ENCODE measurements around the gene DPYSL4.

DNA sequence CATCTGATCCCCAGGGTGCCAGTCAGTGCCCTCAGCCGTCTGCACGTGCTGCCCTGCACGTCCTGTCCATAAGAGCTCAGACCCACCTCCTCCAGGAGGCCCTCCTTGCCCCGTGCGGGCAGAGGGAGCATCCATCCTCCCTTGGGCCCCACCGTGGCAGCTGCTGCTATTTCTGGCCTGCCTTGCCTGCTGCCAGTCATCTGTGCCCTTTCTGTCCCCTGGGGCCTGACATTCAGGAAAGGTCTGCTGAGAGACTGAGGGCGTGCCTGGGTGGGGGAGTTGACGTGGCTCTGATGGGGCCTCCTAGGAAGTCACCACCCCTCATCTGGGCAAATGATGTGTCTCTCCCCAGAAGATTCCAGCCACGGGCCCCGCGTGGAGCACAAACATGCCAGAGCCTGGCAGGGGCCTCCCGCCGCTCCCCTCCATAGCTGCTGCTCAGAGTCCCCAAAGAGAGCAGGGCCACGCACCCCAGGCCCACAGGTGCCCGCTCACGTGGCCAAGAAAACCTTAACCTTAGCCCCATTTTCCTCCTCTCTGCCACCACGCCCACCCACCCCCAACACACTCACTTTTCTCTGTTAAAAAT, 21.8 kb downstream of the DPYSL4 start:
- TF ChIP-seq EP300 (IDR thresholded peaks at IDR 0.05; ENCODE audit: low read depth): no peak
- TF ChIP-seq, protein P1, sequence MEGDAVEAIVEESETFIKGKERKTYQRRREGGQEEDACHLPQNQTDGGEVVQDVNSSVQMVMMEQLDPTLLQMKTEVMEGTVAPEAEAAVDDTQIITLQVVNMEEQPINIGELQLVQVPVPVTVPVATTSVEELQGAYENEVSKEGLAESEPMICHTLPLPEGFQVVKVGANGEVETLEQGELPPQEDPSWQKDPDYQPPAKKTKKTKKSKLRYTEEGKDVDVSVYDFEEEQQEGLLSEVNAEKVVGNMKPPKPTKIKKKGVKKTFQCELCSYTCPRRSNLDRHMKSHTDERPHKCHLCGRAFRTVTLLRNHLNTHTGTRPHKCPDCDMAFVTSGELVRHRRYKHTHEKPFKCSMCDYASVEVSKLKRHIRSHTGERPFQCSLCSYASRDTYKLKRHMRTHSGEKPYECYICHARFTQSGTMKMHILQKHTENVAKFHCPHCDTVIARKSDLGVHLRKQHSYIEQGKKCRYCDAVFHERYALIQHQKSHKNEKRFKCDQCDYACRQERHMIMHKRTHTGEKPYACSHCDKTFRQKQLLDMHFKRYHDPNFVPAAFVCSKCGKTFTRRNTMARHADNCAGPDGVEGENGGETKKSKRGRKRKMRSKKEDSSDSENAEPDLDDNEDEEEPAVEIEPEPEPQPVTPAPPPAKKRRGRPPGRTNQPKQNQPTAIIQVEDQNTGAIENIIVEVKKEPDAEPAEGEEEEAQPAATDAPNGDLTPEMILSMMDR (IDR thresholded peaks at IDR 0.05): no peak
